HCT116 (cell line): ENCODE data around the gene CMPK1. TPM values are rescaled to one million over a fixed set of nuclear protein-coding genes. Genes with fewer than 3 reads are reported as not detected.

ENCODE experiments used
- ATAC-seq: fragments of 200-7000 bp; cut with Tn5 transposase; 2 replicates; pipeline ENCODE4 v1.9.1; 2020; ENCODE audit warnings: mild to moderate bottlenecking, moderate library complexity
- BruUV-seq: library from RNA; stranded (reverse); fragments of 400-500 nt; replicated peaks from 2 replicates; lab custom pipeline; 2021; lab: Mats Ljungman, UMichigan
- CTCF ChIA-PET: fragments of 300-600 bp; sonication (Branson Sonifier 250); formaldehyde crosslinking; loops from one replicate; lab custom pipeline; 2021; ENCODE audit warnings: antibody characterized with exemption; lab: Charles Lee
- POLR2A ChIA-PET: fragments of 300-600, 350-600 bp; sonication (Branson Sonifier 250); formaldehyde crosslinking; loops from one replicate; lab custom pipeline; 2021; ENCODE audit warnings: antibody characterized with exemption; lab: Charles Lee
- RAD21 ChIA-PET, 2 experiments: fragments of 300-600 bp; sonication (Branson Sonifier 250); formaldehyde crosslinking; loops; one replicate each; lab custom pipeline; 2023; ENCODE audit warnings: low total read pairs in 2 of 2; ENCODE audit not compliant: uncharacterized antibody in 2 of 2, unreplicated experiment in 2 of 2, low non-redundant PET in 1 of 2; lab: Charles Lee
- DNase-seq: peaks from one replicate; pipeline ENCODE4 v3.0.0-alpha.2; 2010; ENCODE audit warnings: low read depth, low spot score
- H2AFZ ChIP-seq: fragments of 200-600 bp; shearing (Covaris generic), sonication (generic); 2 replicates; pipeline ENCODE4 v1.6.1; 2017; ENCODE audit warnings: low read depth, mixed run types, mixed read lengths, antibody characterized with exemption, low read length; ENCODE audit not compliant: poor library complexity, severe bottlenecking
- H3K27ac ChIP-seq: 2 replicates; pipeline ENCODE4 v1.5.1; 2012; ENCODE audit warnings: low read depth, low read length
- H3K27me3 ChIP-seq: fragments of 200-600 bp; sonication (generic); 2 replicates; pipeline ENCODE4 v1.6.1; 2016; ENCODE audit warnings: mixed run types, low read length, mixed read lengths; ENCODE audit not compliant: insufficient read depth
- H3K36me3 ChIP-seq, 2 experiments: fragments of 200-500 bp in 1 of 2; fragments of 200-600 bp in 1 of 2; sonication (Bioruptor generic) in 1 of 2; sonication (generic) in 1 of 2; 2 replicates each; pipeline versions ENCODE4 v1.5.1 to v1.6.1; 2014 to 2016; ENCODE audit warnings: low read length in 2 of 2, inconsistent platforms in 1 of 2, mixed read lengths in 1 of 2, mixed run types in 1 of 2; ENCODE audit not compliant: insufficient read depth in 2 of 2, control insufficient read depth in 1 of 2
- H3K4me1 ChIP-seq, 2 experiments: fragments of 200-600 bp in 1 of 2; sonication (generic) in 1 of 2; 2 replicates each; pipeline versions ENCODE4 v1.5.1 to v1.6.1; 2012 to 2017; ENCODE audit warnings: low read length in 2 of 2, inconsistent platforms in 1 of 2, mild to moderate bottlenecking in 1 of 2, mixed read lengths in 1 of 2, mixed run types in 1 of 2, moderate library complexity in 1 of 2; ENCODE audit not compliant: insufficient read depth in 2 of 2, control insufficient read depth in 1 of 2
- H3K4me2 ChIP-seq: fragments of 200-600 bp; sonication (generic); 2 replicates; pipeline ENCODE4 v1.6.1; 2017; ENCODE audit warnings: mixed run types, low read length, mixed read lengths
- H3K4me3 ChIP-seq, 2 experiments: fragments of 200-600 bp in 1 of 2; sonication (generic) in 1 of 2; replicated peaks in 1 of 2; 2 replicates each; pipeline ENCODE4 v1.5.1; 2011 to 2016; ENCODE audit warnings: low read length in 2 of 2, control low read depth in 1 of 2, low read depth in 1 of 2, mild to moderate bottlenecking in 1 of 2, mixed read lengths in 1 of 2, mixed run types in 1 of 2
- H3K79me2 ChIP-seq: fragments of 200-600 bp; sonication (generic); 2 replicates; pipeline ENCODE4 v1.6.1; 2017; ENCODE audit warnings: mild to moderate bottlenecking, mixed run types, low read length, moderate library complexity, mixed read lengths; ENCODE audit not compliant: insufficient read depth
- H3K9ac ChIP-seq: fragments of 200-600 bp; sonication (generic); 2 replicates; pipeline ENCODE4 v1.6.1; 2016; ENCODE audit warnings: low read length, mixed read lengths
- H3K9me2 ChIP-seq: fragments of 200-600 bp; sonication (generic), shearing (Covaris generic); 2 replicates; pipeline ENCODE4 v1.6.1; 2017; ENCODE audit warnings: mixed run types, mild to moderate bottlenecking, moderate library complexity; ENCODE audit not compliant: insufficient read depth
- H3K9me3 ChIP-seq, 2 experiments: fragments of 200-500 bp in 1 of 2; fragments of 200-600 bp in 1 of 2; sonication (Bioruptor generic) in 1 of 2; sonication (generic) in 1 of 2; 2 replicates each; pipeline ENCODE4 v1.6.1; 2014 to 2017; ENCODE audit warnings: low read length in 2 of 2, mixed read lengths in 2 of 2, inconsistent platforms in 1 of 2, low read depth in 1 of 2, mild to moderate bottlenecking in 1 of 2, mixed run types in 1 of 2, moderate library complexity in 1 of 2; ENCODE audit not compliant: control insufficient read depth in 1 of 2, insufficient read depth in 1 of 2
- H4K20me1 ChIP-seq: fragments of 200-600 bp; sonication (generic), shearing (Covaris generic); 2 replicates; pipeline ENCODE4 v1.6.1; 2017; ENCODE audit warnings: mixed run types, mild to moderate bottlenecking, moderate library complexity; ENCODE audit not compliant: insufficient read depth
- CEBPB ChIP-seq: IDR thresholded peaks from 2 replicates; pipeline ENCODE4 v1.6.1; 2012; ENCODE audit warnings: low read depth
- EGR1 ChIP-seq: IDR thresholded peaks from 2 replicates; pipeline ENCODE4 v1.6.1; 2012; ENCODE audit warnings: low read depth
- FOSL1 ChIP-seq: IDR thresholded peaks from 2 replicates; pipeline ENCODE4 v1.6.1; 2012; ENCODE audit warnings: low read depth
- POLR2A ChIP-seq: IDR thresholded peaks from 2 replicates; pipeline ENCODE4 v1.7.0; 2011; ENCODE audit warnings: borderline replicate concordance; ENCODE audit not compliant: insufficient read depth, insufficient read length; ENCODE audit errors: extremely low read depth
- POLR2AphosphoS5 ChIP-seq: IDR thresholded peaks from 2 replicates; pipeline ENCODE4 v1.6.1; 2011; ENCODE audit warnings: mild to moderate bottlenecking, low read depth, low read length, moderate library complexity
- SIN3A ChIP-seq: IDR thresholded peaks from 2 replicates; pipeline ENCODE4 v1.6.1; 2012; ENCODE audit warnings: low read depth
- SP1 ChIP-seq: IDR thresholded peaks from 2 replicates; pipeline ENCODE4 v1.6.1; 2012; ENCODE audit warnings: low read depth
- SRF ChIP-seq: IDR thresholded peaks from 2 replicates; pipeline ENCODE4 v1.6.1; 2012; ENCODE audit warnings: low read depth
- intact Hi-C: fragments of 100-400 bp; cut with micrococcal nuclease; formaldehyde crosslinking; loops from 2 replicates; pipeline ENCODE4 v1.10.0; 2022
- total RNA-seq: library from RNA; stranded (reverse); gene quantifications from one replicate; pipeline ENCODE4 v1.2.1, GENCODE V29; 2021; ENCODE audit not compliant: unreplicated experiment
- TF ChIP-seq, protein P1 (sequence below): IDR thresholded peaks from 2 replicates; pipeline ENCODE4 v1.6.1; 2011; ENCODE audit warnings: mild to moderate bottlenecking, low read length, moderate library complexity; ENCODE audit not compliant: insufficient replicate concordance; ENCODE audit errors: extremely low read depth
- TF ChIP-seq, protein P2 (sequence below): IDR thresholded peaks from 2 replicates; pipeline ENCODE4 v1.6.1; 2012; ENCODE audit warnings: low read depth
- TF ChIP-seq, protein P3 (sequence below): IDR thresholded peaks from 2 replicates; pipeline ENCODE4 v1.6.1; 2012
- TF ChIP-seq, protein P4 (sequence below): IDR thresholded peaks from 2 replicates; pipeline ENCODE4 v1.6.1; 2012

CMPK1 gene
- total RNA-seq, 1 experiment from 2014 or later = 78.4 TPM

DNA sequence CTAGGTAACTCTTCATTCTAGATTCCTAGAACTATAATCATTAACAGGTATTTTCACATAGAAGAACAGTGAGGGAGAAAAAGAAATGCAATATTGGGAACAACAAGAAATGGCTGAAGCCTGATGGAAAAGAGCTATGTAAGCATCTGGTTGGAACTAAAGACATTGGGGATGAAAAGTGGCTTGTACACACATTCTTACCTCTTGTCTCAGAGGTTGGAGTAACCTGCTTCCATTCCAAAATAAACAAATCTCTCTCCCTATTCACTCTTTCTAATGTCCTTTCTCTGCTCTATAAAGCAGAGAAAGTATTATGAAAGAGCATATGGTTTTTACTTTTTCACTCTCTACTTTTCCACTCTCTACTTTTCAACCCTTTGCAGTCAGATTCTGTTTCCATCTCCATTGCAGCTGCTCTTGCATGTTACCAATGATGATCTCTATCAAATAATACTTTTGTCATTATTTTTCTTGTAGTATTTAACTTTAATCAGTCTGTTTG lies 37.5 kb downstream of the CMPK1 start:
- CTCF ChIA-PET = no interaction called here
- RAD21 ChIA-PET = no interaction called here
- no peak overlapping the region for H3K27ac ChIP-seq
- TF ChIP-seq EGR1 (no peak), POLR2AphosphoS5 (no peak), SP1 (no peak), SIN3A (no peak), POLR2A (no peak), CEBPB (no peak), SRF (no peak), FOSL1 (no peak)
- TF ChIP-seq, protein P1, sequence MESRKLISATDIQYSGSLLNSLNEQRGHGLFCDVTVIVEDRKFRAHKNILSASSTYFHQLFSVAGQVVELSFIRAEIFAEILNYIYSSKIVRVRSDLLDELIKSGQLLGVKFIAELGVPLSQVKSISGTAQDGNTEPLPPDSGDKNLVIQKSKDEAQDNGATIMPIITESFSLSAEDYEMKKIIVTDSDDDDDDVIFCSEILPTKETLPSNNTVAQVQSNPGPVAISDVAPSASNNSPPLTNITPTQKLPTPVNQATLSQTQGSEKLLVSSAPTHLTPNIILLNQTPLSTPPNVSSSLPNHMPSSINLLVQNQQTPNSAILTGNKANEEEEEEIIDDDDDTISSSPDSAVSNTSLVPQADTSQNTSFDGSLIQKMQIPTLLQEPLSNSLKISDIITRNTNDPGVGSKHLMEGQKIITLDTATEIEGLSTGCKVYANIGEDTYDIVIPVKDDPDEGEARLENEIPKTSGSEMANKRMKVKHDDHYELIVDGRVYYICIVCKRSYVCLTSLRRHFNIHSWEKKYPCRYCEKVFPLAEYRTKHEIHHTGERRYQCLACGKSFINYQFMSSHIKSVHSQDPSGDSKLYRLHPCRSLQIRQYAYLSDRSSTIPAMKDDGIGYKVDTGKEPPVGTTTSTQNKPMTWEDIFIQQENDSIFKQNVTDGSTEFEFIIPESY = no peak
- TF ChIP-seq, protein P2, sequence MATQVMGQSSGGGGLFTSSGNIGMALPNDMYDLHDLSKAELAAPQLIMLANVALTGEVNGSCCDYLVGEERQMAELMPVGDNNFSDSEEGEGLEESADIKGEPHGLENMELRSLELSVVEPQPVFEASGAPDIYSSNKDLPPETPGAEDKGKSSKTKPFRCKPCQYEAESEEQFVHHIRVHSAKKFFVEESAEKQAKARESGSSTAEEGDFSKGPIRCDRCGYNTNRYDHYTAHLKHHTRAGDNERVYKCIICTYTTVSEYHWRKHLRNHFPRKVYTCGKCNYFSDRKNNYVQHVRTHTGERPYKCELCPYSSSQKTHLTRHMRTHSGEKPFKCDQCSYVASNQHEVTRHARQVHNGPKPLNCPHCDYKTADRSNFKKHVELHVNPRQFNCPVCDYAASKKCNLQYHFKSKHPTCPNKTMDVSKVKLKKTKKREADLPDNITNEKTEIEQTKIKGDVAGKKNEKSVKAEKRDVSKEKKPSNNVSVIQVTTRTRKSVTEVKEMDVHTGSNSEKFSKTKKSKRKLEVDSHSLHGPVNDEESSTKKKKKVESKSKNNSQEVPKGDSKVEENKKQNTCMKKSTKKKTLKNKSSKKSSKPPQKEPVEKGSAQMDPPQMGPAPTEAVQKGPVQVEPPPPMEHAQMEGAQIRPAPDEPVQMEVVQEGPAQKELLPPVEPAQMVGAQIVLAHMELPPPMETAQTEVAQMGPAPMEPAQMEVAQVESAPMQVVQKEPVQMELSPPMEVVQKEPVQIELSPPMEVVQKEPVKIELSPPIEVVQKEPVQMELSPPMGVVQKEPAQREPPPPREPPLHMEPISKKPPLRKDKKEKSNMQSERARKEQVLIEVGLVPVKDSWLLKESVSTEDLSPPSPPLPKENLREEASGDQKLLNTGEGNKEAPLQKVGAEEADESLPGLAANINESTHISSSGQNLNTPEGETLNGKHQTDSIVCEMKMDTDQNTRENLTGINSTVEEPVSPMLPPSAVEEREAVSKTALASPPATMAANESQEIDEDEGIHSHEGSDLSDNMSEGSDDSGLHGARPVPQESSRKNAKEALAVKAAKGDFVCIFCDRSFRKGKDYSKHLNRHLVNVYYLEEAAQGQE = no peak
- TF ChIP-seq, protein P3, sequence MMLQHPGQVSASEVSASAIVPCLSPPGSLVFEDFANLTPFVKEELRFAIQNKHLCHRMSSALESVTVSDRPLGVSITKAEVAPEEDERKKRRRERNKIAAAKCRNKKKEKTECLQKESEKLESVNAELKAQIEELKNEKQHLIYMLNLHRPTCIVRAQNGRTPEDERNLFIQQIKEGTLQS = no peak
- TF ChIP-seq, protein P4, sequence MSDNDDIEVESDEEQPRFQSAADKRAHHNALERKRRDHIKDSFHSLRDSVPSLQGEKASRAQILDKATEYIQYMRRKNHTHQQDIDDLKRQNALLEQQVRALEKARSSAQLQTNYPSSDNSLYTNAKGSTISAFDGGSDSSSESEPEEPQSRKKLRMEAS = no peak
- H3K27me3 ChIP-seq = no peaks in the 10 kb centered on the region
- DNase-seq (no peak), ATAC-seq (no peak)
- BruUV-seq = no TSS peak
- no peaks in the 10 kb centered on the region for H3K4me1 ChIP-seq
- H3K9me2 ChIP-seq = no peaks in the 10 kb centered on the region
- H3K36me3 ChIP-seq = peaks cover 0 to 11% of the 10 kb centered on the region in 2 experiments; a peak in 2 of 4 replicates
- no peak overlapping the region for H3K4me2 ChIP-seq
- no peaks in the 10 kb centered on the region for H3K9me3 ChIP-seq
- no peak overlapping the region for H3K4me3 ChIP-seq
- no peaks in the 10 kb centered on the region for H4K20me1 ChIP-seq
- H3K79me2 ChIP-seq = peaks cover 4% of the 10 kb centered on the region; the same call in 1 of the 2 replicates
- POLR2A ChIA-PET = no interaction called here
- H2AFZ ChIP-seq = no peak overlapping the region
- intact Hi-C loops = no loop called here
- no peak overlapping the region for H3K9ac ChIP-seq
